ENCODE measurements around the gene C20orf141.
"Not testable (repeated sequence)": the region's sequence is repeated elsewhere in the genome, so short reads cannot be mapped to it uniquely, and the experiment has no call there.

The C20orf141 gene

GRCh38 chr20:2820896-2821869, 6.4 kb downstream of the C20orf141 start:
- DNase-seq = peak in 1 of 3 donors; percentile 19

GRCh38 chr20:2822073-2822472, 7.3 kb downstream of the C20orf141 start:
- DNase-seq = no peak

GRCh38 chr20:2825761-2826160, 11.0 kb downstream of the C20orf141 start:
- no peak for DNase-seq

GRCh38 chr20:2826655-2827054, 11.9 kb downstream of the C20orf141 start:
- DNase-seq = no peak

- no peak for DNase-seq
These were observed 14.6 kb downstream of the C20orf141 start for GRCh38 chr20:2829376-2829775.

- not testable (repeated sequence) for DNase-seq
These were observed 16.4 kb downstream of the C20orf141 start for GRCh38 chr20:2831206-2831605.

- peak; percentile 47 to 78 (median 78) for DNase-seq
These were observed 19.0 kb downstream of the C20orf141 start for GRCh38 chr20:2833761-2834160.

GRCh38 chr20:2834401-2835110, 19.8 kb downstream of the C20orf141 start:
- peak; percentile 24 to 34 (median 25) for DNase-seq

GRCh38 chr20:2835331-2835796, 20.6 kb downstream of the C20orf141 start:
- DNase-seq = no peak

- no peak for DNase-seq
These were observed 21.2 kb downstream of the C20orf141 start for GRCh38 chr20:2836035-2836434.

GRCh38 chr20:2837221-2837960, 22.6 kb downstream of the C20orf141 start:
- DNase-seq = no peak

- no peak for DNase-seq
These were observed 23.5 kb downstream of the C20orf141 start for GRCh38 chr20:2838170-2838797.

GRCh38 chr20:2838847-2839671, 24.3 kb downstream of the C20orf141 start:
- DNase-seq = no peak

GRCh38 chr20:2839732-2840137, 24.9 kb downstream of the C20orf141 start:
- DNase-seq = no peak

- DNase-seq = peak; percentile 91 to 96 (median 94)
These were observed 25.6 kb downstream of the C20orf141 start, which contains the start of the genes PCED1A and VPS16 for GRCh38 chr20:2840138-2840966. Gene PCED1A (minus strand): TSS chr20:2840655. CDS start chr20:2839912, 743 bp downstream. Gene VPS16 (plus strand): TSS chr20:2840745. CDS start chr20:2840775, 30 bp downstream.

GRCh38 chr20:2840967-2841531, 26.3 kb downstream of the C20orf141 start:
- DNase-seq = peak; percentile 56 to 77 (median 71)

- peak in 1 of 3 donors; percentile 17 for DNase-seq
These were observed 30.8 kb downstream of the C20orf141 start for GRCh38 chr20:2845607-2846006.

GRCh38 chr20:2846698-2847097, 31.9 kb downstream of the C20orf141 start:
- no peak for DNase-seq

- no peak for DNase-seq
These were observed 33.0 kb downstream of the C20orf141 start for GRCh38 chr20:2847802-2848201.

- DNase-seq = peak in 2 of 3 donors; percentile 23 to 34
These were observed 34.7 kb downstream of the C20orf141 start for GRCh38 chr20:2849529-2849928.
